Vagina (tissue), 2 donors: Measurements from ENCODE around the gene PECR.

Source experiments
- CTCF ChIP-seq, 3 experiments: fragments of 450-650 bp in 2 of 3; fragments of 200-600 bp in 1 of 3; sonication (generic) in 1 of 3; IDR thresholded peaks; one replicate each; pipeline ENCODE4 v1.5.1; 2017 to 2019; ENCODE audit warnings: antibody characterized with exemption in 3 of 3, mild to moderate bottlenecking in 2 of 3, moderate library complexity in 2 of 3
- POLR2A ChIP-seq, 2 donors: fragments of 450-650 bp; IDR thresholded peaks; one replicate each; pipeline ENCODE4 v1.6.1; 2017; ENCODE audit warnings: antibody characterized with exemption in 2 of 2, mild to moderate bottlenecking in 2 of 2, moderate library complexity in 2 of 2
- POLR2AphosphoS5 ChIP-seq, 2 donors: sonication (generic); formaldehyde crosslinking; IDR thresholded peaks; one replicate each; pipeline ENCODE4 v1.9.0; 2017; ENCODE audit warnings: antibody characterized with exemption in 2 of 2, mild to moderate bottlenecking in 2 of 2, low read depth in 1 of 2; ENCODE audit not compliant: insufficient read depth in 1 of 2

GRCh38 chr2:216064014-216064630, 17.5 kb downstream of the PECR start:
- no peak for TF ChIP-seq CTCF (IDR thresholded peaks at IDR 0.05)
- TF ChIP-seq POLR2AphosphoS5 (IDR thresholded peaks at IDR 0.05; ENCODE audit: insufficient read depth in 1 of 2, low read depth in 1 of 2), result no peak
- no peak for TF ChIP-seq POLR2A (IDR thresholded peaks at IDR 0.05)
